ENCODE measurements around the gene COBLL1. TPM values are rescaled to one million over a fixed set of nuclear protein-coding genes. Genes with fewer than 3 reads are reported as not detected.

Gene COBLL1
- total RNA-seq, 2 experiments from 2014 or later: not detected

DNA sequence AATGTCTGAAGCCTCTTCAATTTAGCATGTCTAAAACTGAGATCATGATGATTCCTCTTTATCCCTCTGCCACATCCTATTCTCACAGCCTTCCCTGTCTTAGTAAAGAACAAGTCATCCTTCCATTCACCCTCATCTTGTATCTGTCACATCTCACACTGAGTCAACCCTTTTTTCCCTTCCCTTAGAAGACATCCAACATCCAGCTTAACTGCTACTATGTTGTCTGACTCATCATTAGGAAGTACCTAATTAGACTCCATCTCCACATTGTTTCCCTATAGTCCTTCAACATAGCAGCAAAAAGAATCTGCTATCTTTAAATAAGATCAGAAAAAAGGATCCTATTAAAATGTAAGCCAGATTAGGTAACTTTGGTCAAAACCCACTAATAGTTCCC, 135.1 kb downstream of the COBLL1 start:
- Mint-ChIP-seq H3K36me3 (no peaks in the 10 kb centered on the region), H3K27me3 (no peaks in the 10 kb centered on the region), H3K4me1 (no peaks in the 10 kb centered on the region), H3K27ac (no peak overlapping the region), H3K4me3 (no peak overlapping the region), H3K9me3 (ENCODE audit: low read depth) (no peaks in the 10 kb centered on the region)
- DNase-seq (no peak), ATAC-seq (no peak)
- CTCF ChIA-PET: no interaction called here

DNA sequence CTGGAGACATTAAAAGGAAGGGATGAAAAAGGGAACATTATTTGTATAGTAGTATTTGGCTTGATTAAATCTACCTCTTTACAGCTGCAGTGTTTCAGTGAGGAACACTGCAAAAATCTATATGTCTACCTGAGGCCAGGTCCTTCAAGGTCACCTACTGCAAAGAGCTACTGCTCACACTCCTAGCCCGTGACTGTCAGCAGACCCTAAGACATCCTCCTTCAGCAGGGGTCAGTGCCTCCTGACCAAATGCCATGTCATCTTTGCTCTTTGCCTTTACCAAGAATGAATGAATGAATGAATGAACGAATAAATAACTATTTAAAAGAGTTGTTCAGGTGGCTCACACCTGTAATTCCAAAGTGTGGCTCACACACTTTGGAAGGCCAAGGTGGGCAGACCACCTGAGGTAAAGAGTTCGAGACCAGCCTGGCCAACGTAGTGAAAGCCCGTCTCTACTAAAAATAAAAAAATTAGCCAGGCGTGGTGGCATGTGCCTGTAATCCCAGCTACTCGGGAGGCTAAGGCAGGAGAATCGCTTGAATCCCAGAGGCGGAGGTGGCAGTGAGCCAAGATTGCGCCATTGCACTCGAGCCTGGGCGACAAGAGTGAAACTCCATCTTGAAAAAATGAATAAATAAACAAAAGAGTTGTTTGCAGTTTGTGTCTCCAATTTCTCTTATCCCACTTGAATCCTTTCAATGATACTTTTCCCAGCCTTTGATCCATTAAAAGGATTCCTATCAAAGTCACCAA, 136.0 kb downstream of the COBLL1 start:
- Mint-ChIP-seq H3K9me3 (ENCODE audit: low read depth) (no peaks in the 10 kb centered on the region), H3K36me3 (no peaks in the 10 kb centered on the region), H3K27ac (no peak overlapping the region), H3K4me3 (no peak overlapping the region), H3K27me3 (no peaks in the 10 kb centered on the region), H3K4me1 (no peaks in the 10 kb centered on the region)
- ATAC-seq (no peak), DNase-seq (no peak)
- CTCF ChIA-PET: no interaction called here

DNA sequence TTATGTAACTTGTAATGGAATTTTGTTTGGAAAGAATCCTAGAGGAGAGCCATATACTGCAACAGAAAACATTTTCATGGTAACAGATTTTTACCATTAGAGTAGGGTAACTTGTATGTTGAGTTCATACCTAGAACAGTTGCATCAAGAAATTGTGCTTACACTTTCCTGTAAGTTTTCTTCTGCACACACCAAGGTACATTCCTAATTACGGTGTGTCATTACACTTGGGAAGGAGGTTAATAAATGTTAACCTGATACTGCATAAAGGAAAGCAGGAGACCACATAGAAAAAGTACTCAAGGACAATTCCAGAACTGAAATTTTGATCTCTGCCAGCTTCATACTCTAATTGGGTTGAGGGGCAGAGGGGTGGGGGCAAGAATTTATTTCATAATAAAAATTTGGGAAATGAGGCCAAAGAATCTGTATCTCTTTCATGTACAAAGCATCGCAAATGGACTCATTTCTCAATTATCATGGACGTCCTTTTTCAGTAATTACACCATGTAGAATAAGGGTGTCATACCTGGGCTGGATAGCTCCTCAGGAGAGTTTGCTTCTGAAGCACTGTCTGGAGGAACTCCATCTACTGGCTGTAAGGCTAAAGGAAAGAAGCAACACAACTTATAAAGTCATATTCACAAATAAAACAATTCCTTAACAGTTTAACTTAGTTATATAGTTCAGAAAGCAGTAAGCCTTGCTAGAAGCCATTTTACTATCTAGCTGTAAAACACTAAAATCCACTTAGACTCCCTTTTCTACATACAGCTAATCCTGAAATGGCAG, 137.5 kb downstream of the COBLL1 start:
- CTCF ChIA-PET: interaction anchor here (0.7 to 1.6 kb wide), 2 partner anchors 12 to 13 kb away, joined by 3 read pairs; no protein-coding TSS in a partner anchor
- Mint-ChIP-seq H3K27ac (no peak overlapping the region), H3K4me1 (no peaks in the 10 kb centered on the region), H3K27me3 (no peaks in the 10 kb centered on the region), H3K4me3 (no peak overlapping the region), H3K36me3 (no peaks in the 10 kb centered on the region), H3K9me3 (ENCODE audit: low read depth) (no peaks in the 10 kb centered on the region)
- no peak for DNase-seq
- no peak for ATAC-seq

DNA sequence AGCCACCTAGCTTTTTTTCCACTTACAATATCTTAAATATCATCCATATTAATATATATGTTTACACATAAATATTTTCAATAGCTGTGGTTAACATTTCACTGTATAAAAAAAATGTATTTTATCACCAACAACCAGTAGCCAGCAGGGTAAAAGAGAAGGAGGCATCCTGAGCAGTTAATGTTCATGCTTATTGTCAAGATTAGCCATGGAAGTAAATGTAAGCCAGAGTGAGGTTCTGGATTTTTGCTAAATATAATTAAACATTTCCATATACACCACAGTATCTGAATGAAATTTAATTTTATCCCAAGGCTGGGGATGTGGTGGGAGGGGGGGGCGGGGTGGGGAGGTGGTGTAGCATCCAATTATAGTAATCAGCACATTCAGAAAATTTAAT, 140.1 kb downstream of the COBLL1 start:
- CTCF ChIA-PET: no interaction called here
- H3K27me3 Mint-ChIP-seq: no peaks in the 10 kb centered on the region
- H3K4me1 Mint-ChIP-seq: no peaks in the 10 kb centered on the region
- ATAC-seq: no peak
- no peak for DNase-seq
- H3K9me3 Mint-ChIP-seq (ENCODE audit: low read depth): no peaks in the 10 kb centered on the region
- no peak overlapping the region for H3K4me3 Mint-ChIP-seq
- H3K27ac Mint-ChIP-seq: no peak overlapping the region
- H3K36me3 Mint-ChIP-seq: no peaks in the 10 kb centered on the region

DNA sequence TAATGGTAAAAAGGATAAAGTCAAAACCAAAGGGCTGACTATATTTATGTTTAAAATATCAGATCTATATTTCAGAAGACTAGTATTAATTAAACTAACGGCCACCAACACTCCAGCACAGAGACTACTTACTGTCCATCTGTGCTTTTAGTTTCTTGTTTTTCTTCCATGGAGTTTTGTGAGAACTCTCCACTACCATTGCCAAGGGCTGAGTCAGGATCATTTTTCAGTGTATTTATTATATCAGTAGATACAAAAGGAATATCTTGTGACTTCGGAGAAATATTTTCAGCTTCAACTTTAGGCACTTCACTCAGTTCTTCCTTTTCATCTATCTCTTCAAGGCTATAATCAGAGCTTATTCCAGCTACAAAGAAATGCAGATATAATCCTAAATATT, 141.2 kb downstream of the COBLL1 start:
- H3K9me3 Mint-ChIP-seq (ENCODE audit: low read depth): no peaks in the 10 kb centered on the region
- H3K27me3 Mint-ChIP-seq: no peaks in the 10 kb centered on the region
- no peaks in the 10 kb centered on the region for H3K36me3 Mint-ChIP-seq
- H3K4me1 Mint-ChIP-seq: no peaks in the 10 kb centered on the region
- H3K4me3 Mint-ChIP-seq: no peak overlapping the region
- CTCF ChIA-PET: no interaction called here
- DNase-seq: no peak
- H3K27ac Mint-ChIP-seq: no peak overlapping the region
- ATAC-seq: no peak

DNA sequence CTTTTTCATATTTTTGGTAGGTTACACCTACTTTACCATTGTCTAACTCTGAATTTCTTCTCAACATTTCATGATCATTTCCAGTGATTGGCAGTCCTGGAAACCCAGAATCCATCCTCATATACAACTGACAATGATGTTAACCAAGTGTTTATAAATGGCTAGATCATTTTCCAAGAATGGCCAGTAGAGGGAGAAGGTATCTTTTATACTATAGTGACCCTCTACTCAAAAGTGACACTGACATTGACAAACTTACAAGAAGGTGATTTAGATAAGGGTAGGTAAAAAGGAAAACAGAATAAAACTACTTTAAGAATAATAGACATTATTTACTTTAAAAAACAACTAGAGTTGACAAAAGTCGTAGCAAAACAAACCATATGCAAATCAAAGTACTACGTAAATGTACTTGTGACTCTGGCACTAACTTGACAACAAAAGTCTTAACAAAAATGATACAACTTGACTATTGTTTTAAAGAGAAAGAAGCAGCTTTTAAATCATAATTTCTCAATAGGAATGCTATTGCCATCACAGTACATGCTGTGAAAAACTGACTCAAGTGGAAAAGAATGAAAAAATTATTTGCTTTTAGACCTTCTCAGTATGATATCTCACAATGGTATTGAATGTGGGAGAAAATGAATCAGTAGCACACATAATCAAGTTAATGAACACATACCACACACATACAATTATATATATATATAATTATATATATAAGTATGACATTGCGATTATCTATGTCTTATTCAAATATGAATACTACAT, 143.7 kb downstream of the COBLL1 start:
- no peak overlapping the region for H3K4me3 Mint-ChIP-seq
- H3K9me3 Mint-ChIP-seq (ENCODE audit: low read depth): peaks cover 3% of the 10 kb centered on the region
- H3K4me1 Mint-ChIP-seq: no peaks in the 10 kb centered on the region
- H3K36me3 Mint-ChIP-seq: no peaks in the 10 kb centered on the region
- no peak for DNase-seq
- CTCF ChIA-PET: no interaction called here
- no peaks in the 10 kb centered on the region for H3K27me3 Mint-ChIP-seq
- H3K27ac Mint-ChIP-seq: no peak overlapping the region
- no peak for ATAC-seq

DNA sequence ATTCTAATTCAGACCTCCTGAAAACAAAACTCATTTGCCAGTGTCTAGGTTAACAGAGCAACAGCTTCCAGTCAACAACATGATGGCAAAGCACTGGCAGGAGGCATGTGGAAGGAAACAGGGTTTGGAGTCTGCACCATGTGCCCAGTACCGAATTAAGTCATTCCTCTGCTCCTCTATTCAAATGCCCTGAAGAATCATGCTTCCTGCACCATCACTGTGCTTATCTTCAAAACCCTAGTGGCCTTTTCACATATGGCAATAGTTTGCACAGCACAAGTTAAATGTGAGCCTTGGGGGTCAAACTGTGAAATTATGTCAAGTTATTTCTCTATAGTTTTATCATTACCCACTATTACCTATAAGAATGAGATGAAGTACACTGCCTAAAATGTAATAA, 145.0 kb downstream of the COBLL1 start:
- peaks cover 3% of the 10 kb centered on the region for H3K9me3 Mint-ChIP-seq (ENCODE audit: low read depth)
- no peak overlapping the region for H3K27ac Mint-ChIP-seq
- H3K4me1 Mint-ChIP-seq: no peaks in the 10 kb centered on the region
- H3K4me3 Mint-ChIP-seq: no peak overlapping the region
- no peaks in the 10 kb centered on the region for H3K36me3 Mint-ChIP-seq
- DNase-seq (no peak), ATAC-seq (no peak)
- CTCF ChIA-PET: no interaction called here
- no peaks in the 10 kb centered on the region for H3K27me3 Mint-ChIP-seq

DNA sequence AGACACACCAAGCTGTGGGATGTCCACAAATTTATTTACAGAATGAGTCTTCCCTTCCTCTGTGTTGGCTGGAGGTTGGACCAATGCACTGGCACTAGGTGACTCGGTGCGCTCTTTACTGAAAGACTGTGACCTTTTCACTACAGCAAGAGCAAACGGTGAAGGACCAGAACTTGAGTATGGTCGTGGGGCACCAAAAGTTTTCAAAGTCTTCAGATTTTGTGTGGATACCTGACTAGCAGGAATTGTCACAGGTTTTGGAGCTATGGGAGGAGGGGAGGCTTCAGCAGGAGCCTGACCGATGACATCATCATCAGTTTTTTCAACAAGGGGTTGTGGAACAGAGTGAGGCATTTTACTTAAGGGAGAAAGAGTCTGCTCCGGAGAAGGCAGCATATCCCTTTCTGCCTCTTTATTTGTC, 147.3 kb downstream of the COBLL1 start:
- Mint-ChIP-seq H3K4me3 (no peak overlapping the region), H3K27ac (no peak overlapping the region), H3K27me3 (no peaks in the 10 kb centered on the region), H3K9me3 (ENCODE audit: low read depth) (peaks cover 3% of the 10 kb centered on the region), H3K4me1 (no peaks in the 10 kb centered on the region), H3K36me3 (no peaks in the 10 kb centered on the region)
- no peak for ATAC-seq
- CTCF ChIA-PET: no interaction called here
- no peak for DNase-seq

DNA sequence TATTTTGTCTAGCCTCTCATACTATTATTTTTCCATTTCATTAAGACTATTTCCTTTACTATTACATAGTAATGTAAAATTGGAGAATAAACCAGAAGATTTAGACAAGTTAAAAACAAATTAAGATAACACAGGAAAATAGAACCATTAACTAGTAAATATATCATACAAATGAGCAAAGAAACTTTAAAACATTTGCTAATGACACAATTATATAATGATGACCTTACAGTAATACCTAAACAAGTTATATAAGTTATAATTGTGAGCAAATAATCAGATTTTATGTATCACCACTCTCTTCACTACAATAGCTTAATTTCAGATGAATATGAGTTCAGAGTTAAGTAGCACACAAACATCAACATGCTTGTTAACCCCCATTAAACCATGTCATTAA, 147.8 kb downstream of the COBLL1 start:
- Mint-ChIP-seq H3K4me1 (no peaks in the 10 kb centered on the region), H3K4me3 (no peak overlapping the region), H3K27ac (no peak overlapping the region), H3K27me3 (no peaks in the 10 kb centered on the region), H3K36me3 (no peaks in the 10 kb centered on the region), H3K9me3 (ENCODE audit: low read depth) (peaks cover 3% of the 10 kb centered on the region)
- ATAC-seq (no peak), DNase-seq (no peak)
- CTCF ChIA-PET: no interaction called here

DNA sequence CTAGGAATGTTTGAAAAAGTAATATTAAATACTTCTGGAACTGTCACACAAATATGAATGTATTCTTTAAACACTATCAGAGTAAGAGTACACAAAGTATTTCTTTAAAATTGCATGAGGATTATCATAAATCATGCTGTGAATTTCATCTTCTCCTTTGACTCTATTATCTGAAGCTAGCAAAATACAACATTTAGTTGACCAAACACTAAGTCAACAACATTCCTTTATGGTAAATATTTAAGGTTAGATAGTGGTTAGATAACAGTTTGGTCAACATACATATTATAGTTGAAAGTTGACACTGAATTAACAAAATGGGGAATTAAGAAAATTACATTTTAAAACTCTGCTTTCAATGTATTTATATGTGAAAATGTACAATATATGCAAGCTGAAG, 148.2 kb downstream of the COBLL1 start:
- DNase-seq: no peak
- Mint-ChIP-seq H3K36me3 (no peaks in the 10 kb centered on the region), H3K27me3 (no peaks in the 10 kb centered on the region), H3K4me1 (no peaks in the 10 kb centered on the region), H3K4me3 (no peak overlapping the region), H3K27ac (no peak overlapping the region), H3K9me3 (ENCODE audit: low read depth) (peaks cover 3% of the 10 kb centered on the region)
- CTCF ChIA-PET: no interaction called here
- no peak for ATAC-seq

DNA sequence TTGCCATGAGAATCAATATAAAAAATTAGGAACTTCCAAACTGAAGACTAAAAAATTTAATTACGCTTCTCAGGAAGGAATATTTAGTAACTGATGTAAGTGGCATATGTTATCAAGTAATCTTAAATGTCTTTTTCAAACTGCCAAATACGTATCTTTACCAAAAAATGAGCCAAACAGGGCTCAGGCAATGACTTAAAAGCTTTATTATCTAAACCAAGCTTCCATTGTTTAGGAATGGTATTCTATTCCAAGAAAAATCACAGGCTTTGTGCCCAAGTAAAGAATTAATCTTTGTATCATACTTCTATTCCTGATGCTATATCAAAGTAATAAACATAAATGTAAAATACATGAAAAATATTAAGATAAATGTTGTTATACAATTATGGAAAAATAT, 148.7 kb downstream of the COBLL1 start:
- H3K36me3 Mint-ChIP-seq: no peaks in the 10 kb centered on the region
- H3K9me3 Mint-ChIP-seq (ENCODE audit: low read depth): peaks cover 3% of the 10 kb centered on the region
- no peaks in the 10 kb centered on the region for H3K27me3 Mint-ChIP-seq
- CTCF ChIA-PET: interaction anchor here (1.4 kb wide), 1 partner anchor 11 kb away, joined by 3 read pairs; no protein-coding TSS in a partner anchor
- no peak for DNase-seq
- no peak overlapping the region for H3K27ac Mint-ChIP-seq
- H3K4me1 Mint-ChIP-seq: no peaks in the 10 kb centered on the region
- no peak for ATAC-seq
- no peak overlapping the region for H3K4me3 Mint-ChIP-seq

DNA sequence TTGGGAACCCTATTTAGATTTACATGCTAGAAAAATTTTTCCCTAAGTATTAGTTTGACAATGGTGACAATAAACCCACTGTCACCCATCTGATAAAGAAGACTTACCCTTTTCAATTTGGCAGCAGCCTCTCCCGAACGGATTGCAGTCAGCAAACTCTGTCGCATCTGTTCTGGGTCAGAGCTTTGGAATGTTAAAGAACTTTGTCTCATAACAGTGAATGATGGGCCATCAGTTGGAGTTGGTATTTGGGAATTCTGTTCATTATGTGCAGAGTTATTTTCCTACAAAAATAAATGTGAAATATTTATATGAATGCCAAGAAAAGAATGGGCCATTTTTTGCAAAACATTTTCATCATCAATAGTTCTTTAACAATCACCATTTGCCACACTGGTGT, 149.5 kb downstream of the COBLL1 start:
- H3K27me3 Mint-ChIP-seq: no peaks in the 10 kb centered on the region
- no peaks in the 10 kb centered on the region for H3K36me3 Mint-ChIP-seq
- CTCF ChIA-PET: interaction anchor here (1.4 kb wide), 1 partner anchor 12 kb away, joined by 3 read pairs; no protein-coding TSS in a partner anchor
- H3K4me3 Mint-ChIP-seq: no peak overlapping the region
- H3K27ac Mint-ChIP-seq: no peak overlapping the region
- H3K4me1 Mint-ChIP-seq: no peaks in the 10 kb centered on the region
- peaks cover 3% of the 10 kb centered on the region for H3K9me3 Mint-ChIP-seq (ENCODE audit: low read depth)
- ATAC-seq (no peak), DNase-seq (no peak)

DNA sequence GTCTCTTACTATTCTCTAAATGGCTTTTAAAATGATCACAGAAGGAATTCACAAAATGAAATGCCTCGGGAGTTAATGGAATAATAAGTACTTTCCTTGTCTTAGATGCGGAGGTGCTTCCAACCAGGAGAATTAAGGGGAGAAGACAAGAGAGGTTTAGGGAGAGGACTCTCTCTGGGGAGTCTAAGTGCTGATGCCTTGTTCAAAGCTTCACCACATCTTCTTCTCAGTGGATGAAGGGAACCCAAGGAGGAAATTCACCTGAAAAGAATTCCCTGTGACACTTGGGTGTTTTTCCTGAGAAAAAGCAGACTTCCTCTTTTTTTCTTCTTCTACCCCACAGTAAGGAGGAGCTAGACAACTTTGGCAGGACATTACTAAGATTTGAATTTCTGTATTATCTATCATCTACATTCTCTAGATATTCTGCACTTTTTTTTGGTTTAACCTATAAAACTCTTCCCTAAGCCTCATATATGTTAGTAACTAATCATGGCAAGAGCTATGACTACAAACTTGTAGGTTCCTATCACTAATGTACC, 150.2 kb downstream of the COBLL1 start:
- ATAC-seq: no peak
- CTCF ChIA-PET: interaction anchor here (1.4 kb wide), 1 partner anchor 13 kb away, joined by 3 read pairs; no protein-coding TSS in a partner anchor
- H3K4me1 Mint-ChIP-seq: no peaks in the 10 kb centered on the region
- H3K27ac Mint-ChIP-seq: no peak overlapping the region
- no peak overlapping the region for H3K4me3 Mint-ChIP-seq
- H3K9me3 Mint-ChIP-seq (ENCODE audit: low read depth): peaks cover 3% of the 10 kb centered on the region
- no peaks in the 10 kb centered on the region for H3K27me3 Mint-ChIP-seq
- no peaks in the 10 kb centered on the region for H3K36me3 Mint-ChIP-seq
- no peak for DNase-seq
